AG04449 (cell line): ENCODE data around the gene CD2.

ENCODE experiments used
- CTCF ChIA-PET: fragments of 350-600 bp; formaldehyde crosslinking; extraction: SDS; loops from one replicate; lab custom pipeline; 2021; ENCODE audit warnings: antibody characterized with exemption; lab: Yijun Ruan, JAX
- POLR2A ChIA-PET: fragments of 400-600, 350-600 bp; formaldehyde crosslinking; extraction: SDS; loops from one replicate; lab custom pipeline; 2020; ENCODE audit warnings: antibody characterized with exemption, inconsistent platforms; lab: Yijun Ruan, JAX
- DNase-seq: peaks from one replicate; pipeline ENCODE4 v3.0.0-alpha.2; 2010; ENCODE audit warnings: low read depth, low spot score
- H3K4me3 ChIP-seq: 2 replicates; pipeline ENCODE4 v1.5.1; 2011; ENCODE audit warnings: low read depth, mild to moderate bottlenecking, control low read depth, low read length
- CTCF ChIP-seq: IDR thresholded peaks from one replicate; pipeline ENCODE4 v1.5.1; 2011; ENCODE audit warnings: mild to moderate bottlenecking, moderate library complexity, low read length, control low read depth, inconsistent platforms; ENCODE audit not compliant: insufficient read depth; ENCODE audit errors: missing control alignments

Gene CD2

GRCh38 chr1:116720364-116721038, 33.7 kb upstream of the CD2 start:
- no peak for DNase-seq
- ChIA-PET CTCF (interaction anchor here (7.7 kb wide), 1 partner anchor 338 kb away, joined by 90 read pairs; the partner anchor contains the start of gene TTF2), POLR2A (no interaction called here)
- TF ChIP-seq CTCF = no peak
- H3K4me3 ChIP-seq = no peak overlapping the region

GRCh38 chr1:116721039-116721405, 33.2 kb upstream of the CD2 start:
- H3K4me3 ChIP-seq = no peak overlapping the region
- no peak for TF ChIP-seq CTCF
- POLR2A ChIA-PET = no interaction called here
- no peak for DNase-seq
- CTCF ChIA-PET = interaction anchor here (7.7 kb wide), 1 partner anchor 337 kb away, joined by 90 read pairs; the partner anchor contains the start of gene TTF2

- H3K4me3 ChIP-seq = no peak overlapping the region
- ChIA-PET CTCF (interaction anchor here (2.3 to 7.7 kb wide), 3 partner anchors 12 to 337 kb away, joined by 8 to 90 read pairs (median 26); partner anchors contain the start of gene TTF2), POLR2A (no interaction called here)
- DNase-seq = no peak
- no peak for TF ChIP-seq CTCF
Measured at GRCh38 chr1:116721451-116722007, 32.7 kb upstream of the CD2 start.

- H3K4me3 ChIP-seq = no peak overlapping the region
- CTCF ChIA-PET = interaction anchor here (1.5 to 7.7 kb wide), 5 partner anchors 11 to 336 kb away, joined by 5 to 90 read pairs (median 8); partner anchors contain the start of gene TTF2
- no peak for TF ChIP-seq CTCF
- no peak for DNase-seq
- POLR2A ChIA-PET = no interaction called here
Measured at GRCh38 chr1:116722016-116722838, 32.0 kb upstream of the CD2 start.

GRCh38 chr1:116724765-116725375, 29.4 kb upstream of the CD2 start:
- H3K4me3 ChIP-seq = no peak overlapping the region
- POLR2A ChIA-PET = no interaction called here
- TF ChIP-seq CTCF = peak; percentile 62

More at GRCh38 chr1:116724765-116725375, 29.4 kb upstream of the CD2 start:
- no peak for DNase-seq
- CTCF ChIA-PET = interaction anchor here (0.7 to 7.7 kb wide), 19 partner anchors 8 to 337 kb away, joined by 3 to 90 read pairs (median 5); partner anchors contain the start of gene TTF2
